ENCODE measurements around the gene ATP8A2. TPM values are rescaled to one million over a fixed set of nuclear protein-coding genes. Genes with fewer than 3 reads are reported as not detected.

ATP8A2 gene
- total RNA-seq, 1 donor from 2014 or later = 0.27 TPM

- peaks cover 2% of the 10 kb centered on the region for H3K27me3 ChIP-seq (ENCODE audit: low read depth)
- peaks cover 12% of the 10 kb centered on the region for H3K4me1 ChIP-seq
- no peak for TF ChIP-seq CTCF (IDR thresholded peaks at IDR 0.05; ENCODE audit: borderline replicate concordance)
- H3K9me3 ChIP-seq (replicated peaks) = no peaks in the 10 kb centered on the region
- no peak overlapping the region for H3K4me3 ChIP-seq
- H3K36me3 ChIP-seq = no peaks in the 10 kb centered on the region
- H3K27ac ChIP-seq (replicated peaks) = no peak overlapping the region
- intact Hi-C loops (cut with micrococcal nuclease) = no loop called here
- no peak for DNase-seq
These were observed 336.5 kb downstream of the ATP8A2 start for GRCh38 chr13:25708268-25708667.

- no peaks in the 10 kb centered on the region for H3K36me3 ChIP-seq
- TF ChIP-seq CTCF (IDR thresholded peaks at IDR 0.05; ENCODE audit: borderline replicate concordance) = no peak
- H3K27me3 ChIP-seq (ENCODE audit: low read depth) = peaks cover 2% of the 10 kb centered on the region
- H3K4me3 ChIP-seq = no peak overlapping the region
- H3K4me1 ChIP-seq = peaks cover 12% of the 10 kb centered on the region
- intact Hi-C loops (cut with micrococcal nuclease) = no loop called here
- H3K9me3 ChIP-seq (replicated peaks) = no peaks in the 10 kb centered on the region
- H3K27ac ChIP-seq (replicated peaks) = no peak overlapping the region
- DNase-seq = no peak
These were observed 337.3 kb downstream of the ATP8A2 start for GRCh38 chr13:25709088-25709487.

- Histone ChIP-seq H3K9me3 (replicated peaks) (no peaks in the 10 kb centered on the region), H3K4me1 (no peaks in the 10 kb centered on the region), H3K36me3 (no peaks in the 10 kb centered on the region), H3K27ac (replicated peaks) (no peak overlapping the region), H3K27me3 (ENCODE audit: low read depth) (peaks cover 6% of the 10 kb centered on the region), H3K4me3 (no peak overlapping the region)
- no peak for DNase-seq
- no peak for TF ChIP-seq CTCF (IDR thresholded peaks at IDR 0.05; ENCODE audit: borderline replicate concordance)
- intact Hi-C loops (cut with micrococcal nuclease) = no loop called here
These were observed 344.0 kb downstream of the ATP8A2 start for GRCh38 chr13:25715760-25716159.

- Histone ChIP-seq H3K4me3 (no peak overlapping the region), H3K27me3 (ENCODE audit: low read depth) (peaks cover 4% of the 10 kb centered on the region), H3K27ac (replicated peaks) (no peak overlapping the region), H3K9me3 (replicated peaks) (no peaks in the 10 kb centered on the region), H3K36me3 (no peaks in the 10 kb centered on the region), H3K4me1 (no peaks in the 10 kb centered on the region)
- intact Hi-C loops (cut with micrococcal nuclease) = no loop called here
- no peak for DNase-seq
- no peak for TF ChIP-seq CTCF (IDR thresholded peaks at IDR 0.05; ENCODE audit: borderline replicate concordance)
These were observed 346.0 kb downstream of the ATP8A2 start for GRCh38 chr13:25717666-25718197.

- Histone ChIP-seq H3K4me1 (no peaks in the 10 kb centered on the region), H3K27me3 (ENCODE audit: low read depth) (peaks cover 4% of the 10 kb centered on the region), H3K4me3 (no peak overlapping the region), H3K27ac (replicated peaks) (no peak overlapping the region), H3K36me3 (no peaks in the 10 kb centered on the region), H3K9me3 (replicated peaks) (no peaks in the 10 kb centered on the region)
- DNase-seq = no peak
- intact Hi-C loops (cut with micrococcal nuclease) = no loop called here
- TF ChIP-seq CTCF (IDR thresholded peaks at IDR 0.05; ENCODE audit: borderline replicate concordance) = no peak
These were observed 347.9 kb downstream of the ATP8A2 start for GRCh38 chr13:25719666-25720065.

All from left ventricle myocardium inferior (tissue), 1 donor.